NCI-H82 (cell line): ENCODE measurements around the gene ZNF408.
"Not testable (repeated sequence)": the region's sequence is repeated elsewhere in the genome, so short reads cannot be mapped to it uniquely, and the experiment has no call there.

ENCODE experiments used
- DNase-seq: peaks from one replicate; lab custom pipeline; 2025; lab: John Stamatoyannopoulos, UW

The ZNF408 gene

GRCh38 chr11:46700241-46701077 is at the start of gene ZNF408, which contains the start of gene ARHGAP1:
Gene ZNF408, plus strand, starts transcription at chr11:46701031. Its CDS starts 17 bp downstream, at chr11:46701048.
Gene ARHGAP1, minus strand, starts transcription at chr11:46700619. Its CDS starts 4,512 bp downstream, at chr11:46696107.
- peak; percentile 99 for DNase-seq

- DNase-seq: no peak
Measured at GRCh38 chr11:46655631-46656030, 45.2 kb upstream of the ZNF408 start.

- no peak for DNase-seq
Measured at GRCh38 chr11:46657186-46657585, 43.6 kb upstream of the ZNF408 start.

- DNase-seq: peak; percentile 15
Measured at GRCh38 chr11:46658259-46658658, 42.6 kb upstream of the ZNF408 start.

GRCh38 chr11:46659908-46660307 is 40.9 kb upstream of the ZNF408 start:
- DNase-seq: no peak

GRCh38 chr11:46661836-46662235 is 39.0 kb upstream of the ZNF408 start:
- DNase-seq: no peak

GRCh38 chr11:46662366-46662765 is 38.5 kb upstream of the ZNF408 start:
- DNase-seq: no peak

GRCh38 chr11:46663277-46663940 is 37.4 kb upstream of the ZNF408 start:
- no peak for DNase-seq

- no peak for DNase-seq
Measured at GRCh38 chr11:46664612-46665011, 36.2 kb upstream of the ZNF408 start.

- DNase-seq: no peak
Measured at GRCh38 chr11:46665356-46665755, 35.5 kb upstream of the ZNF408 start.

GRCh38 chr11:46666516-46666915 is 34.3 kb upstream of the ZNF408 start:
- DNase-seq: no peak

GRCh38 chr11:46667043-46667481 is 33.8 kb upstream of the ZNF408 start:
- DNase-seq: no peak

GRCh38 chr11:46668480-46669085 is 32.2 kb upstream of the ZNF408 start:
- DNase-seq: peak; percentile 31

GRCh38 chr11:46669711-46670139 is 31.1 kb upstream of the ZNF408 start:
- peak; percentile 25 for DNase-seq

GRCh38 chr11:46670521-46670920 is 30.3 kb upstream of the ZNF408 start:
- not testable (repeated sequence) for DNase-seq

- no peak for DNase-seq
Measured at GRCh38 chr11:46671958-46672315, 28.9 kb upstream of the ZNF408 start.

GRCh38 chr11:46672381-46672839 is 28.4 kb upstream of the ZNF408 start:
- no peak for DNase-seq

GRCh38 chr11:46673713-46674462 is 26.9 kb upstream of the ZNF408 start:
- DNase-seq: no peak

GRCh38 chr11:46674463-46675287 is 26.2 kb upstream of the ZNF408 start:
- no peak for DNase-seq

GRCh38 chr11:46675288-46675851 is 25.5 kb upstream of the ZNF408 start:
- DNase-seq: no peak

- no peak for DNase-seq
Measured at GRCh38 chr11:46675949-46676348, 24.9 kb upstream of the ZNF408 start.
